Breast epithelium (tissue), 3 donors: ENCODE results near the gene MMP19.

ENCODE experiments used
- CTCF ChIP-seq, 3 donors: fragments of 450-650 bp; IDR thresholded peaks; one replicate each; pipeline ENCODE4 v1.5.1; 2016 to 2017; ENCODE audit warnings: antibody characterized with exemption in 3 of 3, mild to moderate bottlenecking in 3 of 3, moderate library complexity in 3 of 3
- POLR2A ChIP-seq: fragments of 450-650 bp; IDR thresholded peaks from one replicate; pipeline ENCODE4 v1.6.1; 2016; ENCODE audit warnings: antibody characterized with exemption, mild to moderate bottlenecking, moderate library complexity
- POLR2AphosphoS5 ChIP-seq, 3 donors: sonication (generic); formaldehyde crosslinking; IDR thresholded peaks; one replicate each; pipeline ENCODE4 v1.6.1; 2017; ENCODE audit warnings: antibody characterized with exemption in 3 of 3

GRCh38 chr12:55827806-55828205 lies 14.9 kb downstream of the MMP19 start:
- TF ChIP-seq CTCF (IDR thresholded peaks at IDR 0.05) (no peak), POLR2AphosphoS5 (IDR thresholded peaks at IDR 0.05) (no peak), POLR2A (no peak)
